ENCODE measurements around the gene APEX2.

DNA sequence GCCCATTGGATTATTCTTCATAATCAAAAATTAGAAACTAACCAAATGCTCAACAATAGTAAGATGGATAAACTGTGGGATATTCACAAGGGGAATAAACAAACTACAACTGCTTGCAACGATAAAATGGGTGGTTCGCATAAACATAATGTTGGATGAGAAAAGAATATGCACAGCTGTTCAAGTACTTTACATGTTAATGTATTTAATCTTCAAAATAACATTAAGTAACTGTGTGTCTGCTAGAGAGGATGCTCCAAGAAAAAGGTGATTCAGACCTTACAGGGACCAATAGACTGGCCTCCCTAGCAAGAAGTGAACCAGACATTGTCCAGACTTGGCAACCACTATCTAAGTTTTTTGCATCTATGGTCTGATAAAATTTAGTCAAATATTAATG, 8.5 kb upstream of the APEX2 start:
- TF ChIP-seq, protein P1, sequence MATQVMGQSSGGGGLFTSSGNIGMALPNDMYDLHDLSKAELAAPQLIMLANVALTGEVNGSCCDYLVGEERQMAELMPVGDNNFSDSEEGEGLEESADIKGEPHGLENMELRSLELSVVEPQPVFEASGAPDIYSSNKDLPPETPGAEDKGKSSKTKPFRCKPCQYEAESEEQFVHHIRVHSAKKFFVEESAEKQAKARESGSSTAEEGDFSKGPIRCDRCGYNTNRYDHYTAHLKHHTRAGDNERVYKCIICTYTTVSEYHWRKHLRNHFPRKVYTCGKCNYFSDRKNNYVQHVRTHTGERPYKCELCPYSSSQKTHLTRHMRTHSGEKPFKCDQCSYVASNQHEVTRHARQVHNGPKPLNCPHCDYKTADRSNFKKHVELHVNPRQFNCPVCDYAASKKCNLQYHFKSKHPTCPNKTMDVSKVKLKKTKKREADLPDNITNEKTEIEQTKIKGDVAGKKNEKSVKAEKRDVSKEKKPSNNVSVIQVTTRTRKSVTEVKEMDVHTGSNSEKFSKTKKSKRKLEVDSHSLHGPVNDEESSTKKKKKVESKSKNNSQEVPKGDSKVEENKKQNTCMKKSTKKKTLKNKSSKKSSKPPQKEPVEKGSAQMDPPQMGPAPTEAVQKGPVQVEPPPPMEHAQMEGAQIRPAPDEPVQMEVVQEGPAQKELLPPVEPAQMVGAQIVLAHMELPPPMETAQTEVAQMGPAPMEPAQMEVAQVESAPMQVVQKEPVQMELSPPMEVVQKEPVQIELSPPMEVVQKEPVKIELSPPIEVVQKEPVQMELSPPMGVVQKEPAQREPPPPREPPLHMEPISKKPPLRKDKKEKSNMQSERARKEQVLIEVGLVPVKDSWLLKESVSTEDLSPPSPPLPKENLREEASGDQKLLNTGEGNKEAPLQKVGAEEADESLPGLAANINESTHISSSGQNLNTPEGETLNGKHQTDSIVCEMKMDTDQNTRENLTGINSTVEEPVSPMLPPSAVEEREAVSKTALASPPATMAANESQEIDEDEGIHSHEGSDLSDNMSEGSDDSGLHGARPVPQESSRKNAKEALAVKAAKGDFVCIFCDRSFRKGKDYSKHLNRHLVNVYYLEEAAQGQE (IDR thresholded peaks at IDR 0.05; ENCODE audit: unreplicated experiment) = no peak
- TF ChIP-seq, protein P2, sequence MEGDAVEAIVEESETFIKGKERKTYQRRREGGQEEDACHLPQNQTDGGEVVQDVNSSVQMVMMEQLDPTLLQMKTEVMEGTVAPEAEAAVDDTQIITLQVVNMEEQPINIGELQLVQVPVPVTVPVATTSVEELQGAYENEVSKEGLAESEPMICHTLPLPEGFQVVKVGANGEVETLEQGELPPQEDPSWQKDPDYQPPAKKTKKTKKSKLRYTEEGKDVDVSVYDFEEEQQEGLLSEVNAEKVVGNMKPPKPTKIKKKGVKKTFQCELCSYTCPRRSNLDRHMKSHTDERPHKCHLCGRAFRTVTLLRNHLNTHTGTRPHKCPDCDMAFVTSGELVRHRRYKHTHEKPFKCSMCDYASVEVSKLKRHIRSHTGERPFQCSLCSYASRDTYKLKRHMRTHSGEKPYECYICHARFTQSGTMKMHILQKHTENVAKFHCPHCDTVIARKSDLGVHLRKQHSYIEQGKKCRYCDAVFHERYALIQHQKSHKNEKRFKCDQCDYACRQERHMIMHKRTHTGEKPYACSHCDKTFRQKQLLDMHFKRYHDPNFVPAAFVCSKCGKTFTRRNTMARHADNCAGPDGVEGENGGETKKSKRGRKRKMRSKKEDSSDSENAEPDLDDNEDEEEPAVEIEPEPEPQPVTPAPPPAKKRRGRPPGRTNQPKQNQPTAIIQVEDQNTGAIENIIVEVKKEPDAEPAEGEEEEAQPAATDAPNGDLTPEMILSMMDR (conservative IDR thresholded peaks at IDR 0.05; ENCODE audit: low read depth in 2 of 2) = no peak

Data from GM23338 (cell line).